ENCODE measurements around the gene SLC27A3. TPM values are rescaled to one million over a fixed set of nuclear protein-coding genes. Genes with fewer than 3 reads are reported as not detected.

The SLC27A3 gene
- 7.3 and 24.0 TPM in 2 replicates for total RNA-seq

GRCh38 chr1:153774780-153775457 lies at the start of gene SLC27A3:
TSS of gene SLC27A3 (plus strand) at chr1:153775407. CDS start at chr1:153775498, 91 bp downstream.

GRCh38 chr1:153727463-153728304 lies 47.5 kb upstream of the SLC27A3 start, which contains the start of gene INTS3:
TSS of gene INTS3 (plus strand) at chr1:153728050. CDS start at chr1:153728635, 585 bp downstream.

Other genes with a start within 250 kb of the SLC27A3 start
- gene S100A6, start 239.4 kb upstream of the SLC27A3 start, total RNA-seq = 1,631 and 1,651 TPM in 2 replicates
- 0.16 and 2.5 TPM in 2 replicates for gene S100A5, start 234.5 kb upstream of the SLC27A3 start, total RNA-seq
- 21.2 and 31.3 TPM in 2 replicates for gene S100A4, start 229.6 kb upstream of the SLC27A3 start, total RNA-seq
- gene S100A3, start 226.1 kb upstream of the SLC27A3 start, total RNA-seq = 5.8 and 42.2 TPM in 2 replicates
- 3.5 and 21.7 TPM in 2 replicates for gene S100A2, start 209.6 kb upstream of the SLC27A3 start, total RNA-seq
- gene S100A16, start 162.3 kb upstream of the SLC27A3 start, total RNA-seq = 433 and 734 TPM in 2 replicates
- 1.1 TPM in 1 of 2 replicates, not detected in the other for gene S100A14, start 159.1 kb upstream of the SLC27A3 start, total RNA-seq
- 146 and 185 TPM in 2 replicates for gene S100A13, start 147.9 kb upstream of the SLC27A3 start, total RNA-seq
- 4.4 TPM in 1 of 2 replicates, not detected in the other for gene S100A1, start 147.0 kb upstream of the SLC27A3 start, total RNA-seq
- 36.4 and 38.1 TPM in 2 replicates for gene CHTOP, start 141.3 kb upstream of the SLC27A3 start, total RNA-seq
- 64.7 and 84.4 TPM in 2 replicates for gene SNAPIN, start 116.7 kb upstream of the SLC27A3 start, total RNA-seq
- gene ILF2, start 104.4 kb upstream of the SLC27A3 start, total RNA-seq = 133 and 266 TPM in 2 replicates
- gene NPR1, start 96.7 kb upstream of the SLC27A3 start, total RNA-seq = 4.7 and 74.3 TPM in 2 replicates
- gene INTS3, start 47.4 kb upstream of the SLC27A3 start, total RNA-seq = 28.2 and 39.3 TPM in 2 replicates
- 12.1 and 12.7 TPM in 2 replicates for gene GATAD2B, start 147.6 kb downstream of the SLC27A3 start, total RNA-seq
- 22.8 and 25.6 TPM in 2 replicates for gene DENND4B, start 171.3 kb downstream of the SLC27A3 start, total RNA-seq
- gene CRTC2, start 183.2 kb downstream of the SLC27A3 start, total RNA-seq = 14.2 and 15.3 TPM in 2 replicates
- 142 and 244 TPM in 2 replicates for gene SLC39A1, start 188.1 kb downstream of the SLC27A3 start, total RNA-seq
- 10.4 and 10.8 TPM in 2 replicates for gene CREB3L4, start 192.5 kb downstream of the SLC27A3 start, total RNA-seq
- 174 and 188 TPM in 2 replicates for gene JTB, start 202.3 kb downstream of the SLC27A3 start, total RNA-seq
- gene RAB13, start 210.9 kb downstream of the SLC27A3 start, total RNA-seq = 23.3 and 38.2 TPM in 2 replicates
- gene RPS27, start 215.4 kb downstream of the SLC27A3 start, total RNA-seq = 1,375 and 1,653 TPM in 2 replicates

Measured in mesangial cell (primary cell).